ENCODE data around the gene FGF2.

GRCh38 chr4:122858705-122859104 is 32.1 kb downstream of the FGF2 start:
- TF ChIP-seq, protein P1, sequence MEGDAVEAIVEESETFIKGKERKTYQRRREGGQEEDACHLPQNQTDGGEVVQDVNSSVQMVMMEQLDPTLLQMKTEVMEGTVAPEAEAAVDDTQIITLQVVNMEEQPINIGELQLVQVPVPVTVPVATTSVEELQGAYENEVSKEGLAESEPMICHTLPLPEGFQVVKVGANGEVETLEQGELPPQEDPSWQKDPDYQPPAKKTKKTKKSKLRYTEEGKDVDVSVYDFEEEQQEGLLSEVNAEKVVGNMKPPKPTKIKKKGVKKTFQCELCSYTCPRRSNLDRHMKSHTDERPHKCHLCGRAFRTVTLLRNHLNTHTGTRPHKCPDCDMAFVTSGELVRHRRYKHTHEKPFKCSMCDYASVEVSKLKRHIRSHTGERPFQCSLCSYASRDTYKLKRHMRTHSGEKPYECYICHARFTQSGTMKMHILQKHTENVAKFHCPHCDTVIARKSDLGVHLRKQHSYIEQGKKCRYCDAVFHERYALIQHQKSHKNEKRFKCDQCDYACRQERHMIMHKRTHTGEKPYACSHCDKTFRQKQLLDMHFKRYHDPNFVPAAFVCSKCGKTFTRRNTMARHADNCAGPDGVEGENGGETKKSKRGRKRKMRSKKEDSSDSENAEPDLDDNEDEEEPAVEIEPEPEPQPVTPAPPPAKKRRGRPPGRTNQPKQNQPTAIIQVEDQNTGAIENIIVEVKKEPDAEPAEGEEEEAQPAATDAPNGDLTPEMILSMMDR (IDR thresholded peaks at IDR 0.05), result no peak
- TF ChIP-seq POLR2A (IDR thresholded peaks at IDR 0.05), result no peak
